Measurements from ENCODE around the gene EIF5B.
"Not testable (repeated sequence)": the region's sequence is repeated elsewhere in the genome, so short reads cannot be mapped to it uniquely, and the experiment has no call there.

EIF5B gene

GRCh38 chr2:99325384-99325783 lies 11.8 kb upstream of the EIF5B start:
- TF ChIP-seq CTCF (IDR thresholded peaks at IDR 0.05; ENCODE audit: low read depth, low read length, missing control alignments) = no peak
- no peak for DNase-seq (ENCODE audit: low read depth)
- no peak overlapping the region for H3K4me3 ChIP-seq (ENCODE audit: low read depth, low read length)

GRCh38 chr2:99335911-99336803 lies 1.0 kb upstream of the EIF5B start, which contains the start of gene TXNDC9:
TSS of gene TXNDC9 (minus strand) at chr2:99336333. CDS start at chr2:99333210, 3,123 bp downstream.
- peak within 1 kb of the TSS; percentile 89 for H3K4me3 ChIP-seq (ENCODE audit: low read depth, low read length)
- TF ChIP-seq CTCF (IDR thresholded peaks at IDR 0.05; ENCODE audit: low read depth, low read length, missing control alignments) = no peak
- peak; percentile 100 for DNase-seq (ENCODE audit: low read depth)

GRCh38 chr2:99336804-99337112 lies 431 bp upstream of the EIF5B start:
- DNase-seq (ENCODE audit: low read depth) = no peak
- H3K4me3 ChIP-seq (ENCODE audit: low read depth, low read length) = peak overlapping the region; percentile 89
- TF ChIP-seq CTCF (IDR thresholded peaks at IDR 0.05; ENCODE audit: low read depth, low read length, missing control alignments) = no peak

GRCh38 chr2:99338029-99338585 lies 918 bp downstream of the EIF5B start:
- H3K4me3 ChIP-seq (ENCODE audit: low read depth, low read length) = peak overlapping the region; percentile 89
- TF ChIP-seq CTCF (IDR thresholded peaks at IDR 0.05; ENCODE audit: low read depth, low read length, missing control alignments) = no peak
- DNase-seq (ENCODE audit: low read depth) = peak; percentile 25

GRCh38 chr2:99340669-99341236 lies 3.6 kb downstream of the EIF5B start:
- no peak for DNase-seq (ENCODE audit: low read depth)
- no peak for TF ChIP-seq CTCF (IDR thresholded peaks at IDR 0.05; ENCODE audit: low read depth, low read length, missing control alignments)
- no peak overlapping the region for H3K4me3 ChIP-seq (ENCODE audit: low read depth, low read length)

- no peak for DNase-seq (ENCODE audit: low read depth)
- no peak for TF ChIP-seq CTCF (IDR thresholded peaks at IDR 0.05; ENCODE audit: low read depth, low read length, missing control alignments)
- no peak overlapping the region for H3K4me3 ChIP-seq (ENCODE audit: low read depth, low read length)
Observed at GRCh38 chr2:99342536-99342935, 5.3 kb downstream of the EIF5B start.

- DNase-seq (ENCODE audit: low read depth); H3K4me3 ChIP-seq (ENCODE audit: low read depth, low read length): not testable (repeated sequence)
Observed at GRCh38 chr2:99345446-99345845, 8.3 kb downstream of the EIF5B start.

Measured in GM12864 (cell line).